Measurements from ENCODE around the gene OSBPL1A.

DNA sequence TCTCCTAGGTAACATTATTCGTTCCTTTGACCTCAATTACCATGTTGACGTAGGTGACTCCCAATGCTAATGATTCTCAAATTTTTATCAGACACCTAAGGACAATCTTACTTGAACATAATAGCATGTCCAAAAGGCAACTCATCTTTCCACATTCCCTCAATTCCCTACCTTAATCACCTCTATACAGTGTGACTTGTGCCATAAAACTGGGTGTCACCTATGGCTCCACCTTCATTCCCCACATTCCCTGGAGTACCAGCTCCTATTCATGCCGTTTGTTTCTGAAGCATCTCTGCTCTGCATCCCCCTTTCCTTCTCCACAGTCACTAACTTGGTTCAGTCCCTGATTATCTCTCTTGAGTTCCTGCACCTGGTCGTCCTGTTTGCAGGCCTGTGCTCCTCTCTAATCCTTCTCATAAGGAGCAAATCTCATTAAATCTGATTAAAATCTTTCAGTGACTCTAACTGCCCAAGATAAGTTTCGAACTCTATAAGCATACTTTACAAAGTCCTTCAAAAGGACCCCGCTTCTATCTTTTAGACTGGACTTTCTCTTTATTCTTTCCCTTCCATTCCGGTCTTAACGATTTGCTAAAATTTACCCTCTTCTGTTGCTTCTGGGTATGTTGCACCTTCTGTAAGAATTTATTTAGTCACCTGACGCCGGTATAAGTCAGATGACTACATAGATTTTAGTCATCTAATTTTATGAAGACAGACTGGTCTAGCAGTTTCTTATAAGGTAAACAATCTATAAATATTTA lies 128.7 kb downstream of the OSBPL1A start:
- TF ChIP-seq, protein P1, sequence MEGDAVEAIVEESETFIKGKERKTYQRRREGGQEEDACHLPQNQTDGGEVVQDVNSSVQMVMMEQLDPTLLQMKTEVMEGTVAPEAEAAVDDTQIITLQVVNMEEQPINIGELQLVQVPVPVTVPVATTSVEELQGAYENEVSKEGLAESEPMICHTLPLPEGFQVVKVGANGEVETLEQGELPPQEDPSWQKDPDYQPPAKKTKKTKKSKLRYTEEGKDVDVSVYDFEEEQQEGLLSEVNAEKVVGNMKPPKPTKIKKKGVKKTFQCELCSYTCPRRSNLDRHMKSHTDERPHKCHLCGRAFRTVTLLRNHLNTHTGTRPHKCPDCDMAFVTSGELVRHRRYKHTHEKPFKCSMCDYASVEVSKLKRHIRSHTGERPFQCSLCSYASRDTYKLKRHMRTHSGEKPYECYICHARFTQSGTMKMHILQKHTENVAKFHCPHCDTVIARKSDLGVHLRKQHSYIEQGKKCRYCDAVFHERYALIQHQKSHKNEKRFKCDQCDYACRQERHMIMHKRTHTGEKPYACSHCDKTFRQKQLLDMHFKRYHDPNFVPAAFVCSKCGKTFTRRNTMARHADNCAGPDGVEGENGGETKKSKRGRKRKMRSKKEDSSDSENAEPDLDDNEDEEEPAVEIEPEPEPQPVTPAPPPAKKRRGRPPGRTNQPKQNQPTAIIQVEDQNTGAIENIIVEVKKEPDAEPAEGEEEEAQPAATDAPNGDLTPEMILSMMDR (IDR thresholded peaks at IDR 0.05): no peak
- no peak for TF ChIP-seq POLR2A (IDR thresholded peaks at IDR 0.05)

All from esophagus squamous epithelium (tissue), 4 donors.